Measurements from ENCODE around the gene KLHL9.
"Not testable (repeated sequence)": the region's sequence is repeated elsewhere in the genome, so short reads cannot be mapped to it uniquely, and the experiment has no call there.

KLHL9 gene

DNA sequence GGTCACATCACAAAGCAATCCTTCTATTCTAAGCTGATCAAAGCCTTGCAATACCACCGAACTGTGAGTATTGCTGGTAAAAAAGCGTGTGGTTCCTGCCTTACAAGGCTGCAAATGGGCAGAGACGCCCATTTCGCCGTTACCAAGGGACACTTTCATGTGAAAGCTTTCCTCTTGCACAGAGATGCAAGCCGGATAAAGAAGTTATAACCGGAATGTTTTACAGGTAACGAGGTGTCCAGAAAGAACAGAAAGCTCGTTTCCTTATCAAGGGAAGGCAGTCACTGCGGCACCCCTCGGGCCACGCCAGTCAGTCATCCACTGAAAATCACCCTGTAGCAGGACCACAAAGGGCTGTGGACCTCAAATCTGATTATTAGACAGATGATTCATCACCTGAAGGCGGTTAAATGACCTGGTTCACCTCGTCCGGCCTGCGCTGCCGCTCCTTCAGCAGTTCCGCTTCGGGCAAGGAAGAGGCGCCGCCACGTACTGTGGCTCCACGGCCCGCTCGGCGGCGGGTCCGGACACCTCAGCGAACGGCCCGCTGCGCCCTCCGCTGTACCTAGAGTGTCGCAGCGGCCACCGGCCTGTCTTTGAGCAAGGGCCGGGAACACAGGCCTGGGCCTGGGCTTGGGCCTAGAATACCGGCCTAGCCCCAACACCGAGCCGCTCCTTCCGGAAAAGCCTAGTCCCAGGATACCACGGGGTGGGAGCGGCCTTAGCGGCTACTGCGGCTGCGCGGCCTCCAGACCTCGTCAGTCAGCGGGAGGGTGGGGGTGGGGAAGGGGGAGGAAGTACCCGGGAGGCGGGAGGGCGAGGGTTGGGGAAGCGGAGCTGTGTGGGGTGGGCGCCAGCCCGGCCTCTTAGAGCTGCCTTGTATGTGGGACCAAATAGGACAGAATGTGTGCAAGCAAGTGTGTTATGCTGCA lies at the start of gene KLHL9:
TSS of gene KLHL9 (minus strand) at position 704 of the 932 bp plus-strand sequence. CDS start at position 159, 545 bp downstream.
- in situ Hi-C loops (cut with MboI; ENCODE audit: low sequenced_read_pairs) = no loop called here

GRCh38 chr9:21383627-21384026 lies 48.4 kb upstream of the KLHL9 start:
- in situ Hi-C loops (cut with MboI; ENCODE audit: low sequenced_read_pairs) = no loop called here

- in situ Hi-C loops (cut with MboI; ENCODE audit: low sequenced_read_pairs) = no loop called here
These were observed 46.5 kb upstream of the KLHL9 start for GRCh38 chr9:21381448-21382339.

DNA sequence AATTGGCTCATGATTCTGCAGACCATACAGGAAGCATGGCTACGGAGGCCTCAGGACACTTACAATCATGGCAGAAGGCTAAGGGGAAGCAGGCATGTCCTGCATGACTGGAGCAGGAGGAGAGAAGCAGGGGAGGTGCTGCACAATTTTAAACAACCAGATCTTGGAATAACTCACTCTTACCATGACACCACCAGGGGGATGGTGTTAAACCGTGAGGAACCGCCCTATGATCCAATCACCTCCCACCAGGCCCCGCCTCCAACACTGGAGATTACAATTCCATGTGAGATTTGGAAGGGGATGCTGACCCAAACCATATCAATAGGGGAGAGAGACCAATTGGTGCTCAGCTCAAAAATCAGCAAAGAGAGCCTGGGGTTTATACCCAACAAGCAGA lies 36.3 kb upstream of the KLHL9 start:
- in situ Hi-C loops (cut with MboI; ENCODE audit: low sequenced_read_pairs) = not testable (repeated sequence)

GRCh38 chr9:21367957-21368356 lies 32.8 kb upstream of the KLHL9 start, which contains the start of gene IFNA13:
IFNA13 (minus strand) TSS chr9:21368057; CDS start chr9:21368010, 47 bp downstream.
- in situ Hi-C loops (cut with MboI; ENCODE audit: low sequenced_read_pairs) = no loop called here

DNA sequence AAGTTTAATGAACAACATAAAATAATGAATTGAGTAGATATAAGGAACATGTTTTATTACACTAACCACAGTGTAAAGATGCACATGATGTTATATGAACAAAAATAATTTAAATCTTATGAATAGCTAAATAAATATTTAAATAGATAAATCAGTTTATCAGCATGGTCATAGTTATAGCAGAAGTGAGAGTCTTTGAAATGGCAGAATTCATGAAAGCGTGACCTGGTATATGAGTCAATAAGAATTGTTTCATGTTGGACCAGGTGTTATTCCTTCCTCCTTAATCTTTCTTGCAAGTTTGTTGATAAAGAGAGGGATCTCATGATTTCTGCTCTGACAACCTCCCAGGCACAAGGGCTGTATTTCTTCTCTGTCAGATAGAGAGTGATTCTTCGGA lies 32.0 kb upstream of the KLHL9 start:
- in situ Hi-C loops (cut with MboI; ENCODE audit: low sequenced_read_pairs) = not testable (repeated sequence)

DNA sequence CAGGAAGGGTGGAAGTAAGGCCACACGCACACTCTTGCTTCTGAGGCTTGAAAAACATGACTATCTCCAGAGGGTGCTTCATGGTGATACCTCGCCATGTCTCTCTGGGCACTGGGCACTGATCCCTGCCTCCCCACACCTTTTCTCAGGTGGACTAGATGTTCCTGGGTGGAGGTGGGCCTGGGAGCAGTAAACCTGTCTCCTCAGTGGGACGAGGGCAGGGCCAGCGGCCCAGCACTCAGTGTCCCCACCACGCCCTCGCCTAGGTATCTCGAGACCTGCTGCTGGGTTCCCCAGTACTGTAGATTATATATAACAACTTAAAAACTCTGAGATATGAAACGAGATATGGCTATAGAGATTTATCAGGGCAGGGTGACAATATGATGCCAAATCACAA lies 27.1 kb upstream of the KLHL9 start:
- in situ Hi-C loops (cut with MboI; ENCODE audit: low sequenced_read_pairs) = no loop called here

DNA sequence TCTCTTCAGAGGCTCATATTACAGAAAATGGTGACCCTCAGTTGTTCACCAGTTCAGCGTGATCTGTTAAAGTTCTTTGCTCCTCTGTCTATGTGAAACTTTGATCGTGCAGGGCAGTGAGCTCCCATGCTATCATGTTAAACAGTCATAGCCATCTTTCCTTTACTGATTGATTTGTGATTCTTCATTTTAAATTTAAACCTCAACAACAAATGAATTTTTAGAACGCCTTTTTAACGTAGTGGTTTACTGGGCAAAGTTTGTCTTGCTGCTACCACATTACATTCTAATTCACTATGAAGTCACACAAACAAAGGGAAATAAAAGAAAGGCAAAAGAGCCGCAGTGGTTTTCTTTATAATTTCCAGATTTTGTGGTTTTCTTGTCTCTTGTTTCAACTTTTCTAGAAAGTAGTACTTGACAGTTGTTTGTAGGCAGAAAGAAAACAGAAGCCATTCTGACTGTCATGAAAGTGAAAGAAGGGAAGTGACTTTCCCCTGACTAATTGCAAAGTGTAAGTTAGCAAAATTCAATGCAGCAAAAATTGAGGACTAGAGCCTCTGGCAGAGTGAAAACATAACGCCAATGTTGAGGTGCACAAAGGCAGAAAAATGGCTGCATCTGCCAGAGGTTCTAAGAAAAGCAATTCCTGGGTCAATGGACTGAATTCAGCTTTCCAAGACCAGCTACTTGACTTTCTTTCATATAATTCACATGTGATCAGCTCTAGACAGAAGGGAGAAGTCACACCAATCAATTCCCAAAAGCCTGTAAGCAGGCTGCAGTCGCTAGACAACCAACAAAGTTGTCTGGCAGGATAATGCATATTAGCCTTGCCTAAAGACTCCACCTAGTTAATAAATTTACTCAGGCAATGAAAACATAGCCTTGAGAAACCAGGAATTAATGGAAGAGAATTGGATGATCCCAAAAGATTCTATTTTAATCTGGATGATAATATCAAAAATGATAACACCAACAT lies 22.6 kb upstream of the KLHL9 start:
- in situ Hi-C loops (cut with MboI; ENCODE audit: low sequenced_read_pairs) = no loop called here

- in situ Hi-C loops (cut with MboI; ENCODE audit: low sequenced_read_pairs) = no loop called here
These were observed 15.6 kb upstream of the KLHL9 start, which contains the start of gene IFNA6 for GRCh38 chr9:21350787-21351186. IFNA6 (minus strand) TSS chr9:21350887; CDS start chr9:21350887, 0 bp downstream.

GRCh38 chr9:21348430-21348970 lies 13.3 kb upstream of the KLHL9 start:
- in situ Hi-C loops (cut with MboI; ENCODE audit: low sequenced_read_pairs) = no loop called here

DNA sequence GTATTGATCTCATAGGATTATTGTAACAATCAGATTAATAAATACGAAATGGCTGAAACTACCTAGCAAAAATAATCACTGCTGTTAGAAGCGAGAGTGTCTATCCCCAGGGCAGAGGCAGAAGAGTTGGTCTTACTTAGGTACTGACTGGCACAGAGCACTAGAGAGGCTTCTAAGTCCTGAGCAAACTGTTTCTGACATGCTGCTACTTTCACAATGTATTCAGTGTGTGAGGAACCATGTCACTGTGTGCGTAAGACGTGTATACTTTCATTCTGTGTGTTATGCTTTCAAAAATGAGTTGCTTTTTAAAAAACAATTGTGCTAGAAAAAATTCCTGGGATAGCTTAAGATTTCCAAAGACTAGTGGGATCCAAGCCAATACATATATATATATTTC lies 5.5 kb upstream of the KLHL9 start:
- in situ Hi-C loops (cut with MboI; ENCODE audit: low sequenced_read_pairs) = no loop called here

- in situ Hi-C loops (cut with MboI; ENCODE audit: low sequenced_read_pairs) = no loop called here
These were observed 1.3 kb upstream of the KLHL9 start for GRCh38 chr9:21336457-21336856.

DNA sequence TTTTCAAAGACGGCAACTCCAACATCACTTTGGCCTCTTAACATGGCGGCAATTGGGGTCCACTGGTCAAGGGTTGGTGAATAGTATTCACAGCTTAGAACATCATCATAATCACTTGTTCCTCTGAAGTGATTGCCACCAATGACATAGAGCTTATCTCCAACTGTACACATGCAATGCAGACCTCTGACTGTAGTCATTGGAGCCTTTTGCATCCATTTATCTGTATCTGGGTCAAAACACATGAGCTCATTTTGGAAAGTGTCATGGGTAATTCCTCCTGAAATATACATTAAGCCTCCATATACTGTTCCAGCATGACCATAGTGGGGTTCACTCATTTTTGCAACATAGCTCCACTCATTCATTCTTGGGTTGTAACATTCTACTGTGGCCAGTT lies 2.0 kb downstream of the KLHL9 start:
- in situ Hi-C loops (cut with MboI; ENCODE audit: low sequenced_read_pairs) = no loop called here

GRCh38 chr9:21331676-21332402 lies 3.4 kb downstream of the KLHL9 start:
- in situ Hi-C loops (cut with MboI; ENCODE audit: low sequenced_read_pairs) = no loop called here

- in situ Hi-C loops (cut with MboI; ENCODE audit: low sequenced_read_pairs) = no loop called here
These were observed 8.6 kb downstream of the KLHL9 start for GRCh38 chr9:21326526-21327139.

- in situ Hi-C loops (cut with MboI; ENCODE audit: low sequenced_read_pairs) = no loop called here
These were observed 11.2 kb downstream of the KLHL9 start for GRCh38 chr9:21324047-21324446.

DNA sequence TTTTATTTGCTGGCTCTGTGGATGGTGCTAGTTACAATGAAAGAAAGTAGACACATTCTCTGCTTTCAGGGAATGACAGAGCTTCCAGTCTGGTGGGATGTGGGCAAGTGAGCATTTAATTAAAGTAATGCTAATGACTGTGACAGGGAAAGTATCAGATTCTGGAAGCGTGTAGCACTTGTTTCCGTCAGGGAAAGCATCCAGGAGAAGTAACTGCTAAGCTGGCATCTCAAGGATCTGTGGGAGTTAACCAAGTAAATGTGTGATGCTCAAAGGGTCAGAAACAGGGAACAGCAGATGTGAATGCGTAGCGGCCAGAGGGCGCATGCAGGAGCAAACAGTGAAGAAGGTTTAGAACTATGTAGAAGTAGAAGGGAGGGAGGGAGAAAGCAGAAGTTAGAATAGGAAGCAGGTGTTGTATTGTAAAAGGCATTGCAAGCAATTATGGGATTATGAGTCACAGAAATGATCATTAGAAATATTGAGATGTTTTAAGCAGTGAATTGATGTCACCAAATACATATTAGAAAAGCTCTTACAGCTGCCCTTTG lies 12.2 kb downstream of the KLHL9 start:
- in situ Hi-C loops (cut with MboI; ENCODE audit: low sequenced_read_pairs) = no loop called here

- in situ Hi-C loops (cut with MboI; ENCODE audit: low sequenced_read_pairs) = no loop called here
These were observed 14.7 kb downstream of the KLHL9 start for GRCh38 chr9:21320465-21320864.

Data from hTERT RPE-1 (cell line).